Hindlimb muscle (tissue), 1 donor: Measurements from ENCODE around the gene PSME3IP1. TPM values are rescaled to one million over a fixed set of nuclear protein-coding genes. Genes with fewer than 3 reads are reported as not detected.
"Not testable (repeated sequence)": the region's sequence is repeated elsewhere in the genome, so short reads cannot be mapped to it uniquely, and the experiment has no call there.

ENCODE experiments used
- DNase-seq: peaks from one replicate; pipeline ENCODE4 v3.0.0-alpha.2; 2013
- polyA plus RNA-seq: library from polyadenylated mRNA; unstranded; fragments of 120-200 nt; gene quantifications from one replicate; pipeline ENCODE4 v1.2.1, GENCODE V29; 2013; ENCODE audit not compliant: insufficient read length

Gene PSME3IP1
- polyA plus RNA-seq, 1 donor: 52.7 TPM

GRCh38 chr16:57123216-57123973 is 62.4 kb downstream of the PSME3IP1 start:
- no peak for DNase-seq

- no peak for DNase-seq
Observed at GRCh38 chr16:57118461-57119084, 67.3 kb downstream of the PSME3IP1 start.

DNA sequence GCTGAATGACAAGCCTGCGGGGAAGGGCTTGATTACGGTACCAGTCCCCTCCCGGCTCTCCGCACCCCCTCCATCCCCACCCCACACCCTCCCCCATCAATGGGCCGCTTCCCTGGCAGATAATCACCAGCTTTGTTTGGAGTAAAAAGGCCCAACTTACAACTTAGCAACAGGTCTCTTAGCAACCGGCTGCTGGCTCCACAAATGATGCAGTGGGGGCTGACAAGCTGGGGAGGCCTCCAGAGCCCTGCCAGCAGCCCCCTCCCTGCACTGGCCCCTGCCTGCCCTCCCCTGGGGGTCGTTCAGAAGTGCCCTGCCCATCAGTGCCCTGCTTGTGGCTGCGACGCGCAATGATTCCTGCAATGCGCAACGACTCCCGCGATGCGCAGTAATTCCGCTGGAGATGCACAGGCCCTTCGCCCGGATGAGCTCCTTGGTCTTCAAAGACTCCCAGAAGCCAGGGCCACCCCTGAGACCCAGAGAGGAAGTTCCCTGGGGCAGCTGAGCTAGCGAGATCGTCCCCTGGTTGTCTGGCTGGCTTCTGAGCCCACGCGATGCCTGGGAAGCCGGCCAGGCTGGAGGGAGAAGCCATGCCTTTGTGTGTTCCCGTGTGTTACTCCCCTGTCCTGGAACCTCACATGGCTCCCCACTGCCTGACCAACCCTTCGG is 70.2 kb downstream of the PSME3IP1 start:
- peak; percentile 79 for DNase-seq

DNA sequence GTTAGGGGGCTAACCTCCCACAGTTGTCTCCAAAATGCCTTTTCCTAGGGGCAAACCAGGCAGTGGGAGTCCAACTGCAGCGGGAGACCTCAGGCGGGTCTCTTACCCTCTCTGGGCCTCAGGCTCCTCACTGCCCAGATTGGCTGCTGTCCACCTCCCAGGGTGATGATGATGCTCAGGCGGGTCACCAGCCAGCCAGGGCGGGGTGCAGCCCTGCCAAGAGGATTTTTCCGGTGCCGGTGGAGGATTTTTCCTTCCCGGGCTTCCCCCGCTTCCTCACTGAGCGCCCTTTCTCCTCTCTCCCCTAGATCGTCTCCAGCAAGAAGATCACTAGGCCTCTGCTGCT is 70.7 kb downstream of the PSME3IP1 start:
- no peak for DNase-seq

DNA sequence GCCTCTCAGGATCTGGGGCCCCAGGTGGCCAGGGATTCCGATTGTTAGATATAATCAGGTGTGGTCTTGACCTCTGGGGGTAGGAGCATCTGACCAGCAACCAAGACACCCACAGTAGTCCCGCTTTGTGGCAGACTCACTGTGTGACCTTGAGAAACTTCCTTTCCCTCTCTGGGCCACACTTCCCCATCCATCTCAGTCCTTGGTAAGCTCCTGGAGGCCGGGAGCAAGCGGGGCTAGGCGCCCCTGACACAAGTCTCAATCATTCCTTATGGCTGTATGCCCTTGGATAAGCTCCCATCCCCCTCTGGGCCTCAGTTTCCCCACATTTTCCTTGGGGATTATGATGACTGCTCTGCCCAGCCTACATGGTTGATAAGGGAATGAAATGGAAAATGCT is 72.2 kb downstream of the PSME3IP1 start:
- no peak for DNase-seq

- DNase-seq: no peak
Observed at GRCh38 chr16:57113042-57113453, 72.8 kb downstream of the PSME3IP1 start.

- no peak for DNase-seq
Observed at GRCh38 chr16:57112403-57113041, 73.3 kb downstream of the PSME3IP1 start.

DNA sequence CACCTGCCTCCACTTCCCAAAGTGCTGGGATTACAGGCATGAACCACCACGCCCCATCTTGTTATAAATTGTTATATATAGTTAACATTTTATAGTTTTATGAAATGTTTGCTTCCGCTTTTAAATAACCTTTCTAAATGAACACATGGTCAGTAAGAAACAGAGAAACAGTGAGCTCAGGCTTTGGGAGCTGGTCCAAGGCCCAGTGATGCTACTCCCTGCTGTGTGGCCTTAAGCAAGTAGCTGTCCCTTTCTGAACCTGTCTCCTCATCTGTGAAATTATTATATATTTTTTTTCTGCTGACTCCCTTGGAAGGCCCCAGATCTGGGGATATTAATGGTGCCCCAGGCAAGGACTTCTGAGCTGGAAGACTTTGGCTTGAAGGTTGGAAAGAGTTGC is 74.4 kb downstream of the PSME3IP1 start:
- DNase-seq: no peak

DNA sequence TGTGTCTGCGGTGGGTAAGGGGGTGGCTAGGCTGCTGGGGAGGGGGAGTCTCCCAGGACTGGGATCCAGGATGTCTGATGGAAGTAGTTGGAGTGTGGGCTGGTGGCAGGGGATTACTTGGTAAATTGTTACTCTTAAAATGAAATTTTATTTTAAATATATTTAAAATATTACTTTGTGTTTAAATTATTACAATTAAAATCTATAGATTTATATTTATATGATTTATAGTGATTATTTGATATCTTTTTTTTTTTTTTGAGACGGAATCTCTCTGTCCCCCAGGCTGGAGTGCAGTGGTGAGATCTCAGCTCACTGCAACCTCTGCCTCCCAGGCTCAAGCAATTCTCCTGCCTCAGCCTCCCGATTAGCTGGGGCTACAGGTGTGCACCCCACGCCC is 74.9 kb downstream of the PSME3IP1 start:
- DNase-seq: no peak

DNA sequence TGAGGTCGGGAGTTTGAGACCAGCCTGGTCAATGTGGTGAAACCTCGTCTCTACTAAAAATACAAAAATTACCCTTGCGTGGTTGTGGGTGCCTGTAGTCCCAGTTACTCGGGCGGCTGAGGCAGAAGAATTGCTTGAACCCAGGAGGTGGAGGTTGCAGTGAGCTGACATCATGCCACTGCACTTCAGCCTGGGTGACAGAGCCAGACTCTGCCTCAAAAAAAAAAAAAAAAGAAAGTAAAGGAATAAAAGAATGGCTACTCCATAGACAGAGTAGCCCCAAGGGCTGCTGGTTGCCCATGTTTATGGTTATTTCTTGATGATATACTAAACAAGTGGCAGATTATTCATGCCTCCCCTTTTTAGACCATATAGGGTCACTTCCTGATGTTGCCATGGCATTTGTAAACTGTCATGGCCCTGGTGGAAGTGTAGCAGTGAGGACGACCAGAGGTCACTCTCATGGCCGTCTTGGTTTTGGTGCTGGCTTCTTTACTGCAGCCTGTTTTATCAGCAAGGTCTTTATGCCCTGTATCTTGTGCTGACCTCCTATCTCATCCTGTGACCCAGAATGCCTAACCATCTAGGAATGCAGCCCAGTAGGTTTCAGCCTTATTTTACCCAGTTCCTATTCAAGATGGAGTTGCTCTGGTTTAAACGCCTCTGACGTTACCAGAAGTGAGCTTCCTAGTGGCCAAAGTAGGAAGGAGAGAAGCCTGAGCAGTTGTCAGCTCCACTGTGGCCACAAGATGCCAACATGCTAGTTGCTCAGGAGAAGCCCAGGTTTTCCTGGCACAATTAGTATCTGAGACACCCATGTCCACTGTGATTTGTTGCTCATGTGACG is 76.4 kb downstream of the PSME3IP1 start:
- not testable (repeated sequence) for DNase-seq

DNA sequence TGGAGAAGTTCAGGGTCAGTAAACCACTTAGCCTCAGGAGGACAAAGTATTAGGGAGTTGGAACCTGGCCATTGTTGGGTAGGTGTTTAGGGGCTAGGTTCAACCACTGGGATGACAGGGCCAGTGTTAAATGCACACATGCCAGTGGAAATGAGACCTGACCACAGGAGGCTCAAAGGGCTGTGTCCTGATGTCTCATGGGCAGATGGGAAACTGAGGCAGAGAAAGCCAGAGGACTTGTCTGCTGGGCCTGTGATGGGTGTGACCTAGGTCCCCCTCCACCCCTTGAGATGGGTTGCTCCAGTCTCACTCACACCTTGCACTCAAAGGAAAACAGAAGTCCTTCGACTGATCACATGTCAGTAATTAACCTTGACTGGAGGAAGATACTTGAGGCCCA is 77.4 kb downstream of the PSME3IP1 start:
- no peak for DNase-seq

GRCh38 chr16:57107321-57107922 is 78.4 kb downstream of the PSME3IP1 start:
- no peak for DNase-seq

- DNase-seq: no peak
Observed at GRCh38 chr16:57106767-57107166, 79.1 kb downstream of the PSME3IP1 start.

GRCh38 chr16:57105184-57105583 is 80.7 kb downstream of the PSME3IP1 start:
- no peak for DNase-seq

DNA sequence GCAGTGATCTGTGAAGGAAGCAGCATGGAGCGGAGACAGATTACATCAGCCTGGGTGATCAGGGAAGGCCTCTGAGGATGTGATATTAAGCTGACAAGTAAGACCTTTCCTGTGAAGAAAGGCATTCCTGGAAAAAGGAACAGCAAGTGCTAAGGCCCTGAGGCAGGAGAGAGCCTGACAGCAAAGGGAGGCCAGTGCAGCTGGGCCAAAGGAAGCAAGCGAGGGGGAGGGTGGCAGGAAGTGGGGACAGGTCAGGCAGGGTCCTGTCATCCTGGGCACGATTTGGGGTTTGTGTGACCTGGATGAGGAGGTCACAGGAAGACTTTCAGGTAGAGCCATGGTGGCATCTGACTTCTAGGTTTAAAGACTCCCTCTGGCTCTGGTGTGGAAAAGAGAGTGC is 81.1 kb downstream of the PSME3IP1 start:
- no peak for DNase-seq

DNA sequence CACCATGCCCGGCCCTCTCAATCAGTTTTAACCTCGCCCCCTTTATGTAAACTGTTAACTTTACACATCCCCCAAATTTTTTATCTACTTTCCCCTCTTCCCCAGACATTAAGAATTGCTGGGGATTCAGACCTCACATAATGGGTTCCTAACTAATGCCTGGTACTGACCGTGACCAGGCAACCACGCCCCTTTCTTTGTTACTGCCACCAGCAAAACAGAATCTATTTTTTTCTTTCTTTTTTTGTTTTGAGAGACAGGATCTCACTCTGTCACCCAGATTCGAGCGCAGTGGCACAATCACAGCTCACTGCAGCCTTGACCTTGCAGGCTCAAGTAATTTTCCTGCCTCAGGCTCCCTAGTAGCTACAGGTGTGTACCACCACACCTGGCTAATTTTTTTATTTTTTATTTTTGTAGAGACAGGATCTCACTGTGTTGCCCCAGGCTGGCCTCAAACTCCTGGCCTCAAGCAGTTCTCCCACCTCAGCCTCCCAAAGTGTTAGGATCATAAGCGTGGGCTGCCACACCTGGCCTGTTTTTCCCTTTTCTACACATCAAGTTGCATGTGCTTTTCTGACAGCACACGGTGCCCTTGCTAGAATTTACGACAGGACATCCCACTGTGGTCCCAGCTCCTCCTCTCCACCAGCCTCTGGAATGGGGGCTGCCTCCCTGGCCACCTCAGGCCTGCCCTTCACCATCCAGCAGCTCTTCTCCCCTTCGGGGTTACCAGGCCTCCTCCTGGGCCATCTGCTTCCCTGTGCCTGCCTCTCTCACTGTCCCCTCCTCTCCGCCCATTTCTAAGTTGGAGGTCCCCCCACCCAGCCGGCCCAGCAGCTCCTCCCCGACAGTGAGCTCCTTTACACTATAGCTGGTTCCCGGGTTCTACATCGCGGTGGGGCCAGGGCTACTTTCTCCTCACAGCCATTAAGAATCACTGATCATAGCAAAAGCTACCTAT is 82.7 kb downstream of the PSME3IP1 start:
- DNase-seq: no peak
